SH-SY5Y (cell line): ENCODE data around the gene INS.

Experiments used
- GATA2 ChIP-seq: IDR thresholded peaks from 2 replicates; pipeline ENCODE4 v1.6.1; 2011; ENCODE audit warnings: mild to moderate bottlenecking, low read depth, low read length
- GATA3 ChIP-seq: IDR thresholded peaks from 2 replicates; pipeline ENCODE4 v1.6.1; 2011; ENCODE audit warnings: low read depth, mild to moderate bottlenecking, low read length, moderate library complexity

- TF ChIP-seq GATA2, result no peak
- TF ChIP-seq GATA3, result no peak
Observed at GRCh38 chr11:2178906-2179494, 18.0 kb upstream of the INS start.
